ENCODE results near the gene GRIP2. TPM values are rescaled to one million over a fixed set of nuclear protein-coding genes. Genes with fewer than 3 reads are reported as not detected.

The GRIP2 gene
- total and polyA plus RNA-seq, 2 experiments from 2014 or later, result 0.73 to 2.4 TPM

DNA sequence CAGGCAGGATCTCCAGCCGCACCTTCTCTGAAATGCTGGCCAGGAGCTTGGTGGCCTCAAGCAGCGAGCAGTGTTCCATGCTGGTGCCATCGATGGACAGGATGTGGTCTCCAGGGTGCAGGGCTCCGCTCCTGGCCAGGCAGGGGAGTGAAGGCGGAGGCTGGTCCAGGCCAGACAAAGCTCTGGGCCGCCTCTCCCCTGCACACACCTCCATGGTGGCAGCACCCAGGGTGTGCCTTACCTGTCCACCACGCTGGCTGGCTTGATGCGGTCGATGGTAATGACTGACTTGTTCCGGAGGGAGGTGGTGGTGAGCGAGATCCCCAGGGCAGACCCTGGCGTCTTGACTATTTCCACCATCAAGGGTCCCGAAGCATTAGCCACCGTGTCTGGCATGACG lies 20.0 kb downstream of the GRIP2 start:
- Histone ChIP-seq H3K27me3 (no peaks in the 10 kb centered on the region), H3K4me3 (no peak overlapping the region), H3K4me2 (no peak overlapping the region), H3K36me3 (replicated peaks; ENCODE audit: insufficient read depth, low read depth) (no peaks in the 10 kb centered on the region), H4K20me1 (ENCODE audit: insufficient read depth, poor library complexity, severe bottlenecking) (no peaks in the 10 kb centered on the region), H3K79me2 (no peaks in the 10 kb centered on the region), H3K4me1 (ENCODE audit: insufficient read depth) (no peaks in the 10 kb centered on the region), H2AFZ (no peak overlapping the region), H3K27ac (no peak overlapping the region), H3K9me3 (ENCODE audit: low read depth) (no peaks in the 10 kb centered on the region), H3K9me2 (replicated peaks; ENCODE audit: insufficient read depth) (no peaks in the 10 kb centered on the region)
- TF ChIP-seq EZH2 (IDR thresholded peaks at IDR 0.05; ENCODE audit: borderline replicate concordance), result no peak
- TF ChIP-seq, protein P1, sequence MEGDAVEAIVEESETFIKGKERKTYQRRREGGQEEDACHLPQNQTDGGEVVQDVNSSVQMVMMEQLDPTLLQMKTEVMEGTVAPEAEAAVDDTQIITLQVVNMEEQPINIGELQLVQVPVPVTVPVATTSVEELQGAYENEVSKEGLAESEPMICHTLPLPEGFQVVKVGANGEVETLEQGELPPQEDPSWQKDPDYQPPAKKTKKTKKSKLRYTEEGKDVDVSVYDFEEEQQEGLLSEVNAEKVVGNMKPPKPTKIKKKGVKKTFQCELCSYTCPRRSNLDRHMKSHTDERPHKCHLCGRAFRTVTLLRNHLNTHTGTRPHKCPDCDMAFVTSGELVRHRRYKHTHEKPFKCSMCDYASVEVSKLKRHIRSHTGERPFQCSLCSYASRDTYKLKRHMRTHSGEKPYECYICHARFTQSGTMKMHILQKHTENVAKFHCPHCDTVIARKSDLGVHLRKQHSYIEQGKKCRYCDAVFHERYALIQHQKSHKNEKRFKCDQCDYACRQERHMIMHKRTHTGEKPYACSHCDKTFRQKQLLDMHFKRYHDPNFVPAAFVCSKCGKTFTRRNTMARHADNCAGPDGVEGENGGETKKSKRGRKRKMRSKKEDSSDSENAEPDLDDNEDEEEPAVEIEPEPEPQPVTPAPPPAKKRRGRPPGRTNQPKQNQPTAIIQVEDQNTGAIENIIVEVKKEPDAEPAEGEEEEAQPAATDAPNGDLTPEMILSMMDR (IDR thresholded peaks at IDR 0.05; ENCODE audit: poor library complexity), result no peak
- no peak for TF ChIP-seq EZH2phosphoT487 (IDR thresholded peaks at IDR 0.05; ENCODE audit: low read depth, severe bottlenecking, unreplicated experiment)
- 78% methylated on average over 15 of the region's 15 CpGs for WGBS (ENCODE audit: low lambda C conversion rate, missing lambda C conversion rate)
- no peak for DNase-seq (ENCODE audit: low spot score)

- no peaks in the 10 kb centered on the region for H3K9me2 ChIP-seq (replicated peaks; ENCODE audit: insufficient read depth)
- H3K27me3 ChIP-seq, result no peaks in the 10 kb centered on the region
- 80% methylated on average over 1 of the region's 1 CpG for WGBS (ENCODE audit: low lambda C conversion rate, missing lambda C conversion rate)
- TF ChIP-seq EZH2phosphoT487 (IDR thresholded peaks at IDR 0.05; ENCODE audit: low read depth, severe bottlenecking, unreplicated experiment) (no peak), EZH2 (IDR thresholded peaks at IDR 0.05; ENCODE audit: borderline replicate concordance) (no peak)
- TF ChIP-seq, protein P1 (IDR thresholded peaks at IDR 0.05; ENCODE audit: poor library complexity), result no peak
- no peak overlapping the region for H2AFZ ChIP-seq
- no peaks in the 10 kb centered on the region for H3K36me3 ChIP-seq (replicated peaks; ENCODE audit: insufficient read depth, low read depth)
- no peak overlapping the region for H3K27ac ChIP-seq
- no peaks in the 10 kb centered on the region for H3K4me1 ChIP-seq (ENCODE audit: insufficient read depth)
- H3K4me3 ChIP-seq, result no peak overlapping the region
- H3K79me2 ChIP-seq, result no peaks in the 10 kb centered on the region
- H3K9me3 ChIP-seq (ENCODE audit: low read depth), result no peaks in the 10 kb centered on the region
- no peak for DNase-seq (ENCODE audit: low spot score)
- no peak overlapping the region for H3K4me2 ChIP-seq
- no peaks in the 10 kb centered on the region for H4K20me1 ChIP-seq (ENCODE audit: insufficient read depth, poor library complexity, severe bottlenecking)
These were observed 20.7 kb downstream of the GRIP2 start for GRCh38 chr3:14519406-14519805.

DNA sequence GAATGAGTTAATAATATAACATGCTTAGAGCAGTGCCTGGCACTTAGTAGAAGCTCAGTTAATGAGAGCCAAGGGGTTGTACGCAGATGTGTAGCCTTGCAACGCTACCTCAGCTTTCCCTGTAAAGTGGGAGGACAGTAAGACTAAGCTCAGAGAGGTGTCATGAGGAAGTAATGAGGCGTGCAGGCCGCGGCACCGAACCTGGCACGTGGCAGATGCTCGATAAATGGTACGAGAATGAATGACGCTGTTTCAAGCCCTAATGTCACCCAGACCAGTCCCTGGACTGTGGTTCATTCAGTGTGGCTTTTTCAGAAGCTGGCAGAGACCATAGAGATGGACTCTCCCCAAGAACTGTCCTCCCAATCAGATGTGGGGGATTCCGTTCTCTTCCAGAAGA lies 21.2 kb downstream of the GRIP2 start:
- no peak overlapping the region for H3K27ac ChIP-seq
- no peaks in the 10 kb centered on the region for H3K4me1 ChIP-seq (ENCODE audit: insufficient read depth)
- H3K79me2 ChIP-seq, result no peaks in the 10 kb centered on the region
- no peaks in the 10 kb centered on the region for H3K9me3 ChIP-seq (ENCODE audit: low read depth)
- DNase-seq (ENCODE audit: low spot score), result no peak
- H3K36me3 ChIP-seq (replicated peaks; ENCODE audit: insufficient read depth, low read depth), result no peaks in the 10 kb centered on the region
- H2AFZ ChIP-seq, result no peak overlapping the region
- H3K4me3 ChIP-seq, result no peak overlapping the region
- WGBS (ENCODE audit: low lambda C conversion rate, missing lambda C conversion rate), result 95% methylated on average over 11 of the region's 11 CpGs
- H3K4me2 ChIP-seq, result no peak overlapping the region
- no peaks in the 10 kb centered on the region for H3K9me2 ChIP-seq (replicated peaks; ENCODE audit: insufficient read depth)
- no peak for TF ChIP-seq EZH2phosphoT487 (IDR thresholded peaks at IDR 0.05; ENCODE audit: low read depth, severe bottlenecking, unreplicated experiment)
- TF ChIP-seq, protein P1 (IDR thresholded peaks at IDR 0.05; ENCODE audit: poor library complexity), result no peak
- no peak for TF ChIP-seq EZH2 (IDR thresholded peaks at IDR 0.05; ENCODE audit: borderline replicate concordance)
- H3K27me3 ChIP-seq, result no peaks in the 10 kb centered on the region
- no peaks in the 10 kb centered on the region for H4K20me1 ChIP-seq (ENCODE audit: insufficient read depth, poor library complexity, severe bottlenecking)

DNA sequence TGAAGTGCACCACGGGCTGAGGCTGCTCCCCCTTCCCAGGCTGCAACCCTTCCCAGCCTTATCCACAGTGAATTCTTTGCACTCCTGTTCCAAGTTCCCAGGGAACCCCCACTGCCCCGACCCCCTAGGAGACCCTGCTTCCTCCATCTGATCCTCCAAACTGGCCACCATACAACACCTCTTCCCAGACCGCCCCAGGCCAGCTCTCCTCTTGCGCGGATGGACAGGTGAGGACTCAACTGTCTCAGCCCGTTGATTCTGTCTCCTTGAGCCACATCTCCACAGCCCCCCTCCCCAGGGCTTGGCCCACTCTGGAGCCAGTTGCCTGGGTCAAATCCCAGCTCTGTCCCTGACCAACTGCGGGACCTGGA lies 21.7 kb downstream of the GRIP2 start:
- Histone ChIP-seq H3K27me3 (no peaks in the 10 kb centered on the region), H3K9me2 (replicated peaks; ENCODE audit: insufficient read depth) (no peaks in the 10 kb centered on the region), H3K79me2 (no peaks in the 10 kb centered on the region), H3K4me3 (no peak overlapping the region), H4K20me1 (ENCODE audit: insufficient read depth, poor library complexity, severe bottlenecking) (no peaks in the 10 kb centered on the region), H3K4me2 (no peak overlapping the region), H3K36me3 (replicated peaks; ENCODE audit: insufficient read depth, low read depth) (no peaks in the 10 kb centered on the region), H2AFZ (no peak overlapping the region), H3K9me3 (ENCODE audit: low read depth) (no peaks in the 10 kb centered on the region), H3K4me1 (ENCODE audit: insufficient read depth) (no peaks in the 10 kb centered on the region), H3K27ac (no peak overlapping the region)
- 86% methylated on average over 7 of the region's 7 CpGs for WGBS (ENCODE audit: low lambda C conversion rate, missing lambda C conversion rate)
- no peak for TF ChIP-seq EZH2 (IDR thresholded peaks at IDR 0.05; ENCODE audit: borderline replicate concordance)
- no peak for TF ChIP-seq EZH2phosphoT487 (IDR thresholded peaks at IDR 0.05; ENCODE audit: low read depth, severe bottlenecking, unreplicated experiment)
- TF ChIP-seq, protein P1 (IDR thresholded peaks at IDR 0.05; ENCODE audit: poor library complexity), result no peak
- DNase-seq (ENCODE audit: low spot score), result no peak

Data from hepatocyte (in vitro differentiated cells).